NCI-H2171 (cell line): ENCODE results near the gene LCN1.
"Not testable (repeated sequence)": the region's sequence is repeated elsewhere in the genome, so short reads cannot be mapped to it uniquely, and the experiment has no call there.

Source experiments
- DNase-seq: peaks from one replicate; lab custom pipeline; 2025; lab: John Stamatoyannopoulos, UW

LCN1 gene

GRCh38 chr9:135522137-135522877, 1.1 kb downstream of the LCN1 start:
- no peak for DNase-seq

GRCh38 chr9:135522931-135523330, 1.7 kb downstream of the LCN1 start:
- DNase-seq = no peak

GRCh38 chr9:135523521-135524129, 2.4 kb downstream of the LCN1 start:
- no peak for DNase-seq

- no peak for DNase-seq
Measured at GRCh38 chr9:135524130-135524861, 3.1 kb downstream of the LCN1 start.

- no peak for DNase-seq
Measured at GRCh38 chr9:135525241-135526088, 4.2 kb downstream of the LCN1 start.

GRCh38 chr9:135526089-135526729, 5.0 kb downstream of the LCN1 start:
- DNase-seq = no peak

- DNase-seq = no peak
Measured at GRCh38 chr9:135526730-135527571, 5.7 kb downstream of the LCN1 start.

GRCh38 chr9:135528842-135529435, 7.7 kb downstream of the LCN1 start:
- DNase-seq = not testable (repeated sequence)

GRCh38 chr9:135530146-135530545, 8.9 kb downstream of the LCN1 start:
- no peak for DNase-seq

GRCh38 chr9:135531096-135531495, 9.9 kb downstream of the LCN1 start:
- DNase-seq = no peak

- DNase-seq = no peak
Measured at GRCh38 chr9:135533113-135533512, 11.9 kb downstream of the LCN1 start.

- no peak for DNase-seq
Measured at GRCh38 chr9:135533674-135534073, 12.4 kb downstream of the LCN1 start.

- not testable (repeated sequence) for DNase-seq
Measured at GRCh38 chr9:135534192-135534711, 13.0 kb downstream of the LCN1 start.

- DNase-seq = not testable (repeated sequence)
Measured at GRCh38 chr9:135534826-135535225, 13.6 kb downstream of the LCN1 start.

- DNase-seq = not testable (repeated sequence)
Measured at GRCh38 chr9:135535631-135536030, 14.4 kb downstream of the LCN1 start.

GRCh38 chr9:135536216-135536615, 15.0 kb downstream of the LCN1 start:
- no peak for DNase-seq

- DNase-seq = not testable (repeated sequence)
Measured at GRCh38 chr9:135543262-135543894, 22.1 kb downstream of the LCN1 start.

- DNase-seq = no peak
Measured at GRCh38 chr9:135544981-135545635, 23.9 kb downstream of the LCN1 start.

- not testable (repeated sequence) for DNase-seq
Measured at GRCh38 chr9:135545646-135546176, 24.5 kb downstream of the LCN1 start, which contains the start of gene OBP2A. Gene OBP2A, plus strand, starts transcription at chr9:135546126. Its CDS starts 55 bp downstream, at chr9:135546181.
